Lower lobe of right lung (tissue), 2 donors: ENCODE results near the gene DNAJA2. TPM values are rescaled to one million over a fixed set of nuclear protein-coding genes. Genes with fewer than 3 reads are reported as not detected.

Experiments
- ATAC-seq, 2 donors: fragments of 200-7000 bp; cut with Tn5 transposase; one replicate each; pipeline ENCODE4 v1.9.1; 2020 to 2022; ENCODE audit warnings: mild to moderate bottlenecking in 2 of 2, moderate library complexity in 2 of 2
- DNase-seq: peaks from one replicate; pipeline ENCODE4 v3.0.0-alpha.2; 2020
- H3K27ac ChIP-seq: fragments of 200-600 bp; one replicate; pipeline ENCODE4 v1.8.0; 2022
- H3K27me3 ChIP-seq: fragments of 200-600 bp; one replicate; pipeline ENCODE4 v1.8.0; 2022; ENCODE audit warnings: low read depth
- H3K36me3 ChIP-seq: fragments of 200-600 bp; one replicate; pipeline ENCODE4 v1.8.0; 2022; ENCODE audit warnings: mild to moderate bottlenecking
- H3K4me1 ChIP-seq: fragments of 200-600 bp; one replicate; pipeline ENCODE4 v1.8.0; 2022
- H3K4me3 ChIP-seq: fragments of 200-600 bp; one replicate; pipeline ENCODE4 v1.8.0; 2022; ENCODE audit warnings: mild to moderate bottlenecking
- H3K9me3 ChIP-seq: fragments of 200-600 bp; one replicate; pipeline ENCODE4 v1.8.0; 2022
- CTCF ChIP-seq: fragments of 200-600 bp; IDR thresholded peaks from one replicate; pipeline ENCODE4 v1.8.0; 2022; ENCODE audit warnings: antibody characterized with exemption, mild to moderate bottlenecking
- intact Hi-C: fragments of 100-400 bp; cut with DNase I; formaldehyde crosslinking; loops from one replicate; pipeline ENCODE4 v1.11.0; 2022
- total RNA-seq: library from RNA; stranded (reverse); fragmentation: NEBNext Ultra II Directional; extraction: Animal tissue kit (Norgen Biotek cat#: 25700); gene quantifications from one replicate; pipeline ENCODE4 v1.2.1, GENCODE V29; 2021
- donor health status: DM: no; HTN: yes; CAD: no; lungs with severe emphysema.

The DNAJA2 gene
- total RNA-seq, 1 donor from 2014 or later = 53.1 TPM

GRCh38 chr16:46968063-46968435 lies 5.4 kb downstream of the DNAJA2 start:
- Histone ChIP-seq H3K4me1 (peaks cover 28% of the 10 kb centered on the region), H3K36me3 (peaks cover 87% of the 10 kb centered on the region), H3K4me3 (no peak overlapping the region), H3K27me3 (no peaks in the 10 kb centered on the region), H3K27ac (no peak overlapping the region), H3K9me3 (no peaks in the 10 kb centered on the region)
- intact Hi-C loops = no loop called here
- DNase-seq (no peak), ATAC-seq (no peak)
- TF ChIP-seq CTCF = no peak

- Histone ChIP-seq H3K27me3 (no peaks in the 10 kb centered on the region), H3K36me3 (peaks cover 100% of the 10 kb centered on the region), H3K9me3 (no peaks in the 10 kb centered on the region), H3K4me3 (no peak overlapping the region), H3K27ac (no peak overlapping the region), H3K4me1 (peaks cover 15% of the 10 kb centered on the region)
- no peak for TF ChIP-seq CTCF
- intact Hi-C loops = no loop called here
- ATAC-seq (no peak), DNase-seq (no peak)
These were observed 10.8 kb downstream of the DNAJA2 start for GRCh38 chr16:46962629-46963028.

GRCh38 chr16:46961373-46962353 lies 11.8 kb downstream of the DNAJA2 start:
- Histone ChIP-seq H3K9me3 (no peaks in the 10 kb centered on the region), H3K4me1 (peaks cover 15% of the 10 kb centered on the region), H3K27ac (no peak overlapping the region), H3K27me3 (no peaks in the 10 kb centered on the region), H3K4me3 (no peak overlapping the region), H3K36me3 (peaks cover 100% of the 10 kb centered on the region)
- DNase-seq (no peak), ATAC-seq (peak; percentile 51 to 73)
- intact Hi-C loops = no loop called here
- TF ChIP-seq CTCF = no peak

- Histone ChIP-seq H3K27me3 (no peaks in the 10 kb centered on the region), H3K36me3 (peaks cover 57% of the 10 kb centered on the region), H3K4me3 (no peak overlapping the region), H3K4me1 (no peaks in the 10 kb centered on the region), H3K9me3 (no peaks in the 10 kb centered on the region), H3K27ac (no peak overlapping the region)
- intact Hi-C loops = no loop called here
- TF ChIP-seq CTCF = no peak
- no peak for DNase-seq
- ATAC-seq = no peak
These were observed 18.9 kb downstream of the DNAJA2 start for GRCh38 chr16:46954562-46954961.

GRCh38 chr16:46950009-46950408 lies 23.5 kb downstream of the DNAJA2 start:
- H3K27me3 ChIP-seq = no peaks in the 10 kb centered on the region
- H3K9me3 ChIP-seq = no peaks in the 10 kb centered on the region
- H3K4me1 ChIP-seq = no peaks in the 10 kb centered on the region
- no peak overlapping the region for H3K27ac ChIP-seq
- no peak overlapping the region for H3K4me3 ChIP-seq
- ATAC-seq (no peak), DNase-seq (no peak)
- peaks cover 11% of the 10 kb centered on the region for H3K36me3 ChIP-seq
- TF ChIP-seq CTCF = no peak
- intact Hi-C loops = no loop called here
